Body of pancreas (tissue), 4 donors: ENCODE measurements around the gene KIAA1549.

Experiments used
- CTCF ChIP-seq, 7 experiments: fragments of 450-650 bp in 4 of 7; fragments of 200-600 bp in 3 of 7; sonication (generic) in 3 of 7; IDR thresholded peaks; one replicate each; pipeline ENCODE4 v1.5.1; 2016 to 2019; ENCODE audit warnings: antibody characterized with exemption in 7 of 7
- POLR2A ChIP-seq, 3 donors: fragments of 450-650 bp; IDR thresholded peaks; one replicate each; pipeline ENCODE4 v1.6.1; 2016; ENCODE audit warnings: antibody characterized with exemption in 3 of 3, mild to moderate bottlenecking in 2 of 3

GRCh38 chr7:138961159-138961558, 20.0 kb downstream of the KIAA1549 start:
- no peak for TF ChIP-seq CTCF (IDR thresholded peaks at IDR 0.05)
- peak in 2 of 3 donors; percentile 61 to 64 for TF ChIP-seq POLR2A (IDR thresholded peaks at IDR 0.05)
